Stimulated activated CD4-positive, alpha-beta T cell treated with anti-CD3 and anti-CD28 coated beads, Interleukin-1b, Interleukin-23, amount 100 ng/mL, for 1 hour (primary cell): ENCODE data around the gene F12.

Experiments
- DNase-seq, 2 donors: peaks; one replicate each; pipeline ENCODE4 v3.0.0-alpha.2; 2020; ENCODE audit warnings: low read depth in 2 of 2

F12 gene

DNA sequence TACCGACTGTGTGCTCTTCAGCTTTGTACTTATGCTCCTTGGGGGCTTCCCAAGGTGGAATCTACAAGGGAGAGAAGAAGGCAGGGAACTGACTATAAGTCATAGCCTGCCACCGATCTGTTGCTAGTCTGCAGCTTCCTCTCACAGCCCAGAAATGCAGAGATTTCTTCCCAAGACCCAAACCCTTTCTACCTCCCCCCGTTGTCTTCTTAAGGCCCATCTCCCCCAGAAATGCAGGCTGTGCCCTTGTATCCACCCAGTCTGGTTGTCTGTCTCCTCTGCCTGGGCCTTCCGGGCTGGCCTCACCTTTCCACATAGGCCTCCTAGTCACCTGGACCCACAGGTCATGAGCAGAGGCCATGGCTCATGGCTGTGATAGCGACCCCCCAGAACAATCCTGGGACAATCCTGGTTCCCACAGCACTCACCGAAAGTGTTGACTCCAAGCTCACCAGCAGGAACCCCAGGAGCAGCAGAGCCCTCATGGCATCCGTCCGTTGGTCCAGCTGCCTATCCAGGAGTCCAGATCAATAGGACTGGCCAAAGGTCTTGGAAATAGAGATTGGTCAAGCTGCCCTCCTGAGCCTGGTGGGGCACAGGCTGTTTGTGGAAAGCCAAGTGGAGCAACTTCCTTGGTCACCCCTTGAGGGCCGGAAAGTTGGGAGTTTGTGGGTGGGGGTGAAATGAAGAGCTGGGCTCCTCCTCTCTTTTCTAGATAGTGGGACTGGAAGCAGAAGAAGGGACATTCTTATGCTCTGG is at the start of gene F12:
Gene F12, minus strand, starts transcription at position 522 of the 759 bp plus-strand sequence. Its CDS starts 37 bp downstream, at position 485.
- DNase-seq: no peak

DNA sequence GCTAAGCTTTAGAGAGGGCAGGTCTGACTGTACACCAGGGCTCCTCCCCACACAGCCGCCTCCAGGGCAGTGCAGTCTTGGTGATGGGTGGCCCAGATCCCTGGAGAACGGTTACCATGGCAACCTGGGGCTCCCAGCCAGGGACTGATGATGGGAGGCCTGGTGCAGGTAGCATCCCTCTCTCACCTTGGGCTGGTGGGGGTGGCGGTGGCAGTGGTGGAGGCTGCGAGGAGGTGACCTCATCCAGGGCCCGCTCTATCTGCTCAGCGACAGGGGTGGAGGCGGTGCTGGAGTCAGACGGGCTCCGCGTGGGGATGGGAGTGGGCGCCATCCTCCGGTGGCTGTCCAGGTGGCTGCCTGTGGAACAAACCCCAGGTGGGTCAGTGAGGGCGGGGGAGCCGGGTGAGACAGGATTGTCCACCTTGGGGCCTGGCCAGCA is 49.6 kb upstream of the F12 start:
- no peak for DNase-seq

DNA sequence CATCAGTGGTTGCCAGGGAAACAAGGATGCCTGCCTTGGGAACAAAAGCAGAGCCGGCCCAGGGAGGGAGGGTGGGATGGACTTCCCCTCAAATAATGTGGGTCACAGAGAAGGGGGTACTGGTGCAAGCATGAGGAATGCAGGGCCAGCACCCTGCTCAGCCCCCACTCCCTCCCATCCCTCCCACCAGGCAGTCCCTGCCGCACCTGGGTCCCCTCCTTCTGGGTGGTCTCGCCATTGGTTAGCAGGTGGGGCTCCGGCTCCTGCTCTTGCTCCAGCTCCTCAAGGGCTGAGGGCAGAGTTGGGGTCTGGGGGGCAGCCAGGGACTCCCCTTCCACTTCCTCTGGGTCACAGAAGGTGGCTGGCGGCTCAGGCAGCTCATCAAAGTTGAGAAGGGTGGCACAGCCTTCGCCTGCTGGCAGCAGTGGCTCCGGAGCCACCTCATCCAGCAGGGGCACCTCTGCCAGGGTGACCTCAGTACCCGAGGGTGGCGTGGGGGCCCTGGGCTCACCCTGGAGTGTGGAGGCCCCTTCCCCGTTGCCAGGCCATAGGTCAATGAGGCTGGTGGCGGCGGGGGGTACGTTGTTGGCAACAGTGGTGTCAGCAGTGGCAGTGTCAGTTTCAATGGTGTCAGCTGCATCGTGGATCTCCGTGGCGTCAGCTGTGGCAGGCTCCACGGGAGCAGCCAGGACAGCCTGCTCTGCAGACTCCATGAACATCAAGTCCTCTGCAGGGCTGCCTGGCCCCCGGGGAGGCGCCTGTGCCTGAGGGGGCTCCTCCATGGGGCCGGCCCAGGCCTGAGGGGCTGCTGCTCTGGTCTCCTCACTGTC is 48.7 kb upstream of the F12 start:
- DNase-seq: no peak

DNA sequence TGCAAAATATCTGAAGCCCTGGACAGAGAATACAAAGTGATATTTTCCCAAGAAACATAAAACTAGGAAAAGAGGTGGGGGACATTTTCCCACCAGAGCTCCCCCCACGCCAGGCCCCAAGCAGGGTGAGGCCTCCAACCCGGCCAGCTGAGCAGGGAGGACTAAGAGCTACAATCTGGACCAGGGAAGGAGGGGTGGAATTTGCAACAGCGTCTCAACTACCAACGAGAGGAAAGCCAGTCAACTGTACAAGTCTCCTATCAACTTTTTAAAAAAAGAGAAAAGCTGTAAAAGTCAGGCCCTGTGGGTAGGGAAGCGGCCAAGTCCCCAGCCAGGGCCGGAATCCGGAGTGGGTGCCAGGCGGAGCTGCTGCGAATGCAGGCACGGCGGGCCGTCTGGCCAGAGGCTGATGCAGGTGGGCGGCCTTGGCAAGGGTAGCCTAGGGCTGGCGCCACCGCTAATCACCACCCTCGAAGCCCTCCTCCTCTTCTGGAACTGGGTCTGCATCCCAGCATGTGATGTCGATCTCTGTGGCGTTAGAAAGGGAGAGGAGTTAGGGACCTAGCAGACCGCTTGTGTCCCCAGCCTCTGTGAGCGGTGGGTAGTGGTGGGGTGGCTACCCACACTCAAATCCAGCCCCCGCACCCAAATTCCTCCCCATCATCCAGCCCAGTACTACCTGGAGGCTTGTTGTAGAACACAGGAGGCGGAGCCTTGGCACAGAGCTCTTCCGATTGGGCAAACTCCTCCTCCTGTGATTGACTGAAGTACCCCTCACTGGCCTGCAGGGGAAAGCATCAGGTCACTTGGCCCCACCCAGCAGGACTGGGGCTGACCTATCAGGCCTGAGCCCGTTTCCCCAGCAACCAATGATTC is 47.9 kb upstream of the F12 start:
- DNase-seq: no peak

DNA sequence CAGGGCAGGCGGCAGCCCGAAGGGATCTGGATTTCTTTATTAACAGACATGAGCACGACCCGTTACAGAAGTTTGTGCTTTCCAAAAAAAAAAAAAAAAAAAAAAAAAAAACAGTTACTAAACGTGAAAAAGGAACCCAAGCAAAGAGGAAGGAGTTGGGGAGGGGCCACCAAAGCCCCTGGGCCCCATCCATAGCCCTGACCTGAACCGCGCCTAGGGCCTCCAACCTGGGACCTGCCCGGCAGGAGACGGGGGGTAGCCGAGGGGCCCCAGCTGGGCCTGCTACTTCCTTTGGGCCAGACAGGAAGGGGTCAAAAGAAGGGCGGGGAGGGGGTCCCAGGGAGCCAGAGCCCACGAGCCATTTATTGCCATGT is 47.2 kb upstream of the F12 start:
- DNase-seq: no peak

DNA sequence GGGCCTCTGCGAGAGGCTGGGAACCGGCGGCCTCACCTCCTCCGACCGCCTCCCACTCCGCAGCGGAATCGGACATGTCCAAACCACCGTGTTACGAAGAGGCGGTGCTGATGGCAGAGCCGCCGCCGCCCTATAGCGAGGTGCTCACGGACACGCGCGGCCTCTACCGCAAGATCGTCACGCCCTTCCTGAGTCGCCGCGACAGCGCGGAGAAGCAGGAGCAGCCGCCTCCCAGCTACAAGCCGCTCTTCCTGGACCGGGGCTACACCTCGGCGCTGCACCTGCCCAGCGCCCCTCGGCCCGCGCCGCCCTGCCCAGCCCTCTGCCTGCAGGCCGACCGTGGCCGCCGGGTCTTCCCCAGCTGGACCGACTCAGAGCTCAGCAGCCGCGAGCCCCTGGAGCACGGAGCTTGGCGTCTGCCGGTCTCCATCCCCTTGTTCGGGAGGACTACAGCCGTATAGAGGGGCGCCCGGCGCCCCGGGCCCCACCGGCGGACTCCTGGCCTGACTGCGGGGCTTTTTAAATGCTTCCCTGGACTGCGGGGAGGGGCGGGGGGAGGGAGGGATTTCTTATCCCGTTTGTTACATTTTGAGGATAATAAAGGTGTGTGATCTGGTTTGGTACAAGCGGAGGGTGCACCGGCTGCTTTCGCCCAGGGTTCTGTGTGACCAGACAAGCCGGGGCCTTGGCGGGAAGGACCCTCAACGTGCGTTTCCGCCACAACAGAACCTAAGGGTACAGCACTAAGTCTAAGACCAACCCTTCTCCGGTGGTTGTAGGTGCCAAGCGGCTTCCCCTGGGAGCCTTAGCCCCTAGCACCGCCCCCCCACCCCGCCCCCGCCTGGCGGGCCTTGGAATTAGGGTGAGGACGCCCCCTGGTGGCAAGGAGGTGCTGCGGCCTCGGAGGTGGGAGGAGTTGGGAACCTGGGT is 46.6 kb upstream of the F12 start:
- DNase-seq: peak; percentile 93 to 99

DNA sequence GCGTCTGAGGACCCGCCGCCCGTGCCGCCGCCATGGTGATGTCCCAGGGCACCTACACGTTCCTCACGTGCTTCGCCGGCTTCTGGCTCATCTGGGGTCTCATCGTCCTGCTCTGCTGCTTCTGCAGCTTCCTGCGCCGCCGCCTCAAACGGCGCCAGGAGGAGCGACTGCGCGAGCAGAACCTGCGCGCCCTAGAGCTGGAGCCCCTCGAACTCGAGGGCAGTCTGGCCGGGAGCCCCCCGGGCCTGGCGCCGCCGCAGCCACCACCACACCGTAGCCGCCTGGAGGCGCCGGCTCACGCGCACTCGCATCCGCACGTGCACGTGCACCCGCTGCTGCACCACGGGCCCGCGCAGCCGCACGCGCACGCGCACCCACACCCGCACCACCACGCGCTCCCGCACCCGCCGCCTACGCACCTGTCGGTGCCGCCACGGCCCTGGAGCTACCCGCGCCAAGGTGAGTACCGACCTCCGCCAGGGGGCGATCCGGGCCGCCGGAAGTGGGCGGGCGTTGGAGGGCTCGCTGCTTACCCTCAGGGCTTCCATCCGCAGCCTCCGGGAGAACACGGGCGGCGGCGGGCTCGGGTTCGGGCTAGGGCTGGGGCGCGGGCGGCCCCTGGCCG is 45.8 kb upstream of the F12 start:
- DNase-seq: peak; percentile 79 to 86

DNA sequence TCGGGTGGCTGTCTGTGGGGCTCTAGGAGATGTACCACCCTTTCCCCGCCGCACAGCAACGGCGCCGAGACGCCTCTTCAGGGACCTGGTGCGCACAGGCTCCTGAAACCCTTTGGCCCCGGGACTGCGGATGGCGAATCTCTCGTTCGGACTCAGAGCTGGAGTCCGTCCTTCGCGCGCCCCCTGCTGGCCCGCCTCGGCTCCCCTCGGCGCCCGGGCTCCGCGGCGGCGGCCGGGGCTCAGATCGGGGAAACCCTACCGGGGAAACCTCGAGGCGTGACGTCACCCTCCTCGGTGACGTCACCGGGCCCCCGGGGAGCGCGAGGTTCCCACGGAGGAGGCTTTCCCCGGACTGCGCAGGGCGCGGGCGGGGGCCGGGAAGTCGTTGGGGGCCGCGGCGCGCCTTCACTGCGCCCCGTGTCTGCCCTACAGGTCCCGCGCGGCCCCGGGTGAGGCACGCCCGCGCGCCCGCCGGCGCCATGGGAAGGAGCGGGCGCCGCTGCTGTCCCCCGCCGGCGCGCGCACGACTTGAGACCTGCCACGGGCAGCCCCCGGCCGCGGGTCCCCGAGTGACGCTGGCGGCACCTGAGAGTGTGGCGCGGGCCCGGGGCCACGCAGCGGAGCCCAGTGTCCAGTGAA is 45.2 kb upstream of the F12 start:
- peak; percentile 88 to 97 for DNase-seq

DNA sequence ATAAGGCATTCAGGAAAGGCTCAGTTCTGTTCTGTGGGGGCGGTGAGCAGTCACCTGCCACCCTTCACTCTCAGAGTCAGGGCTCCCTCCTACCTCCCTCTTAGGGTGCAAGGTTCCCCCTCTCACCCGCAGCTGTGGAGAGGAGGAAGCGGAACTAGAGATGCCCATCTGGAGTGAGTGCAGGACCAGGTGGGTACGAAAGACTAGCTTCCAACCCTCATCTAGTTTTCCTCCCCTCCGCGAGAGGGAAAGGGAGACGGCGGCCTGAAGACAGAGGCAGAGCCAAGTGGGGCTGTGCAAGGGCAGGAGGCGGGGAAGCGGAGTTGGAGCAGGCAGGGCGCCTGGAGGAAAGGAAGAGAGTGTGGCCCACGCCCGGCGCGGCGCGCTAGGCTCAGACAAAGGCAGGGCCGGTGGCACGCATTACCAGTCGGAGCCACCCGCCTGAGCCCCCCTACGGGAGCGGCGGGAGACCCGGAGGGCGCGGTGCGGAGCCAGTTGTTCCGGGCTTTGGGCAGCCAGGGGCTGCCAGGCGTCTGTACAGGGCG is 44.6 kb upstream of the F12 start:
- no peak for DNase-seq

DNA sequence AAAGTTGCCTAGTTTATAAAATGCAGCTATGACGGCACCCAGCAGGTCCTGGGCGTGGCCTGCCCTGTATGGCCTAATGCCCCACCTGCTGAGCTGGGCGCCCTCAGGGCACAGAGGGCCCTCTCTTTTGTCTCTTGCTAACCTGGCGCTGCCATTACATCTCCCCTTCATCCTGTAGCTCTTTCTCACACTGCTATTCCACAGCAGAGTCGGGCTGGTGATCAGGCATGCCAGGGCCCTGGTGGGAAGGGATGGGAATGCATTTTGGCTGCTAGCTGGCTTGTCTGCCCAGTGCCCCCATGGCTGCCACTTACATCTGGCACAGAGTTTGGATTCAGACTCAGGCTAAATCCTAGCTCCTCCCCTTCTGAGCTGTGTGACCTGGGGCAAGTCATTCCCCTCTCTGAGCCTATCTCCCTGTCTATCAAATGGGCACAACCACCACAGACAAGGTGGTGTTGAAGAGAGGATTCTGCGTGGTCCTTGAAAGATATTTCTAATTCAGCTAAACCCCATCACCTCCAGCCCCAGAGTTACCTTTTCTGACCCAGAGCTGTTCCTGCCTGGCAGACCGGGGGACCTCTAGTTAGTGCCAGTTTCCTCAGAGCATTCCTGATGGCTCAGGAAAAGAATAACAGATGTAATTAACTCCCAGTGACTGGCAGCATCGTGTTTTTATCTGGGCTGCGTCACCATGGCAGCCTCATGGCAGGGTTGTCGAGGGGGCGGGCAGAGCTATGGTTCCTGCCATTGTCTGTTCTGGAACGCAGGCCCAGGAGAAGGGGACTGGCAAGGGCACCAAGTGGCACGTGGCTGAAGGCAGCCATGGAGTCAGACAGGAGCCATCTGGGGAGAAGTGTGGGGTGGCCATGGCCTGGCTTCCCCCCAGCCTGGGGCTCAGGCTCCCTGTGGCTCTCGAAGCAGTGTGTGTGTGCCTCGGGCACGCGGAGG is 43.6 kb upstream of the F12 start:
- DNase-seq: no peak

DNA sequence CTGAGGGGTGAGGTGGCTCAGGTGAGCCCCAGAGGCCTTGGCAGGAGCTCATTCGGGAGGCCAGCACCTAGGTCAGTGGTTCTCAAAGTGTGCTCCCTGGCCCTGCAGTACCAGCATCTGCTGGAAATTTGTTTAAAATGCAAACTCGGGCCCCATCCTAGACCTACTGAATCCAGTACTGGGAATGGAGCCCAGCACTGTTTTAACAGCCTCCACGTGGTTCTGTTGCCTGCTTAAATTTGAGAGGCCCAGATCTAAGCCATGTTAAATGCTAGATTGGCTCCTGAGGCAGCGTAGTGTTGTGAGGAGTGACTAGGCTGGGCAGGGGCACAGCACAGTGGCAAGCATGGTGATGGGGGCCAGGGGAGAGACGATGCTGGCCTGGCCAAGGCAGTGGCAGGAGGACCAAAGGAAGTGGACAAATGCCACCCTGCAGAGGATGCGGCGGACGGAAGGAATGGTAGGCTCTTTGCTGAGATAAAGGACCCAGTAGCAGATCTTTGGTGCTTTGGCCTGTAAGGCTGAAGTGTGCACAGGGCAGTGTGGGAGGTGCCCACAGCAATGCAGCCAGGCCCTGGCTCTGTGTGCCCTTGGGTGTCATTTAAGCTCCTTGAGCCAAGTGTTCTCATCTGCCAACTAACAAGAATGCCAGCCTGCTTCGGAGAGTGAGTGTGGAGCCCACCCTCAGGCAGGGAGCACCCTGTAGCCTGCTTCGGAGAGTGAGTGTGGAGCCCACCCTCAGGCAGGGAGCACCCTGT is 41.5 kb upstream of the F12 start:
- no peak for DNase-seq

DNA sequence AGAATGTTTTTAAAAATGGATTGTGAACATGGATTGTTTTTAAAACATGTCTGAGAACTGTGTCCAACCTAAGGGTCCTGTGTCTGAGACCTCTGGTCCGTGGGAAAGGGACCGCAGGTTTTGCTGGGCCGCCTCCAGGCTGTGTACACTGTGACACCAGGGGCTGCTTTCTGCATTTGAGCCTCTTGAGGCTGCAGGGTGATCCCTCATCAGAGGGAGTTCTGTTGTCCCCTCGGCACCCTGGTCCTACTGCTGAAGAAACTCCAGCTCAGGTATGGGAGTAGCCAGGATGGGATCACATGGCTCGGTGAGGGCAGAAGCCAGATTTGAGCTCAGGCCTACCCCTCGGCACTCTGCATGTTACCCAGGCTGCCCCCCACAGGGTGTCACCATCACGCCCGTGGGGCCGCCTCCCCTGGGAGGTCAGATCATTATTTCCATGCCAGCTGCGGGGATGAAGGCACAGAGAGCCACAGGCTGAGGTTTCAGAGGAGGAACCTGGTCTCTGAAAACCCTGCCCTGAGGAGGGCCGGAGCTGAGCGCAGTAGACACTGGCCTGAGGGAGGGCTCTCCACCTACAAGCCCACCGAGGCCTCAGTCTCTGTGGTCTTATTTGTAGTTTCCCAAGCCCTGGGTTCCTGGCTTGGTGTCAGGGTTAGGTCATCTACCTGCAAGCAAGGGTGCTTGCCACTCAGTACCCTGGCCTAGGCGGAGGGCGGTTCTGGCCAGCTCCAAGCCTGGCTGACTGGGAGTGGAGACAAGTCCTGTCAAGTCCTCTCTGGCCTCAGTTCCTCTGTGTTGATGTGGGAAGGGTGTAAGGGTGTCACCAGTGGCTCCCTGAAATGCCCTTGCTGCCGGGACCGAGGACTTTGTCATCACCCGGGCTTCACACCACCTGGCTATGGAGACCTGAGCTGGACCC is 40.0 kb upstream of the F12 start:
- no peak for DNase-seq

DNA sequence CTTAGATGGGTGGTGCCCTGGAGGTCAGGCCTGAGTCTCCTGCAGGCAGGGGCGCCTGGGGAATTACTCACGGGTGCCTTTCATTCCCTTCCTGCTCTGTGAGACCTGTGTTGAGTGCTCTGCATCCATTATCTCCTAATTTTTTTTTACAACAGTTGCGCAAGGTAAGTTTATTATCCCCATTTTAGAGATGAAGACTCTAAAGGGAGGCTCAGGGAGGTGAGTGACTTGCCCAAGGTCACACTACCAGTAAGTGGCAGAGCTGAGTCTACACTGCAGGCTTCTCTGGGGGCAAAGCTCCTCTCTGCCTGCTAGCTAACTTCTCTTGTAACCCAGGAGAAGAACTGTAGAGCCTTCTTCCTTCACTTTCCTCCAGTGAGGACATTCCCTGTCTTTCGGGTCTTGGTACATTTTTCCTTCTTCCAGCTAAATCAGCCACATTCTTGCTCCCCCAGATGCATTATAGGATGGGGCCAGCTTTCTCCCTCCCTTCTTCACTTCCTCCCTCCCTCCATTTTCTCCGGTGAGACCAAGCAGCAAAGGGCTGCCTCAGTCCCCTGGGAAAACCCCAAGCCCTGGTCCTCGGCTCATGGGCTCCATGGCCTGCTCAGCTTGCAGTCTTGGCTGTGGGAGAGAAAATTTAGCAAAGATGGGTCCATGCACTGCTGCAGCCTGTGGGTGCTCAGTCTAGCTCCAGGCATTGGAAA is 39.0 kb upstream of the F12 start:
- DNase-seq: no peak

DNA sequence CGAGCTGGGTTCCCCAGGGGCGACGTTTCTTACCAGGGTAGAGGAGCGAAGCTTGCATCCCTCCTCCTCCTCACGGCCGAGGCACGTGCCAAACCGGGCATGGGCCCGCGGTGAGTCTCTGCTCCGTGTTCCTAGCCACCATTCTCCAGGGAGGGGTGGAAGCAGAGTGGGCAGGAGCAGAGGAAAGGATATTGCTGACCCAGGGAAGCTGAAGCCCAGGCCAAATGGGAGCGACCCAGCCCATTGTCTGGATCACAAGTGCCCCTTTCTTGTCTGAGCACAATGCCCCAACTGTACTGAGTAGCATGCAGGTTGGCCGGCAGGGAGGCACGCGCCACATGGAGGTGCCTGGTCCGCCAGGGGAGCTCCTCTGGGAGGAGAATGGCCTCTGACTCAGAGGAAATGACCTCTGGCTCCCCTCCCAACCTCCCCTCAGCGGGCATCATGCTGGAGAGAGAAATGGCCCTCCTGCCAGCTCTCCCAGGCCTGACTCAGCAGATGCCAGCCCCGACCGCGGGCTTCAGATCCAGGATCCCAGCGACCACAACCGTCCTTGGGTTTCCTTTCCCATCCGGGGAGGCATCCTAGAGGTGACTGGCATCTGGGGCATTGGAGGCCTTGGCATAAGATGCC is 38.4 kb upstream of the F12 start:
- DNase-seq: no peak

DNA sequence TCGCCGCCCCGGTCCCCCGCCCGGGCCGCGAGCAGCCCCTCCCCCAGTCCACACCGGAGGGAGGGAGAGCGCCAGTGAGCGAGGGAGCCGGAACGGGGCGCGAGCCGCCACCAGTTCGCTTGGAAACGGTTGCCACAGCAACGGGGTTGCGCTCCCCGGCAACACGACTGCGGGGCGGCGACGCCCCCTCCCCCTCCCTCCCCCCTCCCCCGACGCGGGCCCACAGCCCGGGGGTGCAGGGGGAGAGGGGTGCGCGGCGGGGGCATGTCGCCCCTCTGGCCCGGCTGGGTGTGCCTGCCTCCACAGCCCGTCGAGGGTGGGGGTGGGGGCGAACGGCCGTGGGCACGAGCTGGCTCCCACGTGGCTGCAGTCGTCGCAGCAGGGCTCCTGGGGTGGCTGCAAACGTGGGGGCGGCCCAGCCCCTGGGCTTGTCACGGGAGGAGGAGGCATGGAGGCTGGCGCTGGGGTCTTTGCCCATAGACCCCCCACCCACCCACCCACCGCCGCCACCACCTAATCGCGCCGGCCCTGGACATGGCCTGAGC is 37.8 kb upstream of the F12 start:
- DNase-seq: no peak
